ENCODE data around the gene GNAQ.

DNA sequence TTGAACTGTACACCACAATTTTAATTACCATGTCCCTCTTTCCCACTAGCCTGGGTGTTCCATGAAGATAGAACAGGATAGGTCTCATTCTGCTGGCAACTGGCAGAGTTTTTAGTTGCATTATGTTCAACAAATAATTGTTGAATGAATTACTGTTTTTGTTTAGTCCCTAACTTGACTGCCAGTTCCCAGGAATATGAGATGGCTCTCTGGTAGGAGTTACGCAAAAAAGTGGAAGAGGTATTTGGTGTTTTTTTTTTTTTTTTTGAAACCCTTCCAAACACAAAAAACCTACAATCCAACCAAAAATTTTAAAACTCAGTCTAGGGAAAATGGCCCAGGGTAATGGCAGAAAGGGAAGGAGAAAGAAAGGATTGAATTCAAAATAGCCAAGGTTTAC is 153.6 kb downstream of the GNAQ start:
- TF ChIP-seq, protein P1, sequence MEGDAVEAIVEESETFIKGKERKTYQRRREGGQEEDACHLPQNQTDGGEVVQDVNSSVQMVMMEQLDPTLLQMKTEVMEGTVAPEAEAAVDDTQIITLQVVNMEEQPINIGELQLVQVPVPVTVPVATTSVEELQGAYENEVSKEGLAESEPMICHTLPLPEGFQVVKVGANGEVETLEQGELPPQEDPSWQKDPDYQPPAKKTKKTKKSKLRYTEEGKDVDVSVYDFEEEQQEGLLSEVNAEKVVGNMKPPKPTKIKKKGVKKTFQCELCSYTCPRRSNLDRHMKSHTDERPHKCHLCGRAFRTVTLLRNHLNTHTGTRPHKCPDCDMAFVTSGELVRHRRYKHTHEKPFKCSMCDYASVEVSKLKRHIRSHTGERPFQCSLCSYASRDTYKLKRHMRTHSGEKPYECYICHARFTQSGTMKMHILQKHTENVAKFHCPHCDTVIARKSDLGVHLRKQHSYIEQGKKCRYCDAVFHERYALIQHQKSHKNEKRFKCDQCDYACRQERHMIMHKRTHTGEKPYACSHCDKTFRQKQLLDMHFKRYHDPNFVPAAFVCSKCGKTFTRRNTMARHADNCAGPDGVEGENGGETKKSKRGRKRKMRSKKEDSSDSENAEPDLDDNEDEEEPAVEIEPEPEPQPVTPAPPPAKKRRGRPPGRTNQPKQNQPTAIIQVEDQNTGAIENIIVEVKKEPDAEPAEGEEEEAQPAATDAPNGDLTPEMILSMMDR (conservative IDR thresholded peaks at IDR 0.05; ENCODE audit: low read depth, low read length) = no peak
- TF ChIP-seq MXI1 (IDR thresholded peaks at IDR 0.05; ENCODE audit: borderline replicate concordance, low read depth, low read length) = no peak

Data from IMR-90 (cell line).